Liver (tissue), 9 donors: ENCODE measurements around the gene INA. TPM values are rescaled to one million over a fixed set of nuclear protein-coding genes. Genes with fewer than 3 reads are reported as not detected.
A peak's percentile ranks its signal among the peaks of the same experiment; 100 is the strongest.

Experiments
- DNase-seq: peaks from one replicate; pipeline ENCODE4 v3.0.0-alpha.2; 2017; ENCODE audit warnings: low spot score
- H3K27ac ChIP-seq, 2 donors: one replicate each; pipeline ENCODE4 v1.7.0; 2013; ENCODE audit warnings: inconsistent platforms in 2 of 2, low read length in 2 of 2, control low read depth in 1 of 2, low read depth in 1 of 2, mild to moderate bottlenecking in 1 of 2
- H3K27me3 ChIP-seq, 4 donors: one replicate each; pipeline versions ENCODE4 v1.6.1 to v1.7.0; 2013; ENCODE audit warnings: low read length in 3 of 4, inconsistent platforms in 1 of 4, mild to moderate bottlenecking in 1 of 4, moderate library complexity in 1 of 4; ENCODE audit not compliant: control insufficient read depth in 4 of 4, insufficient read depth in 4 of 4
- H3K36me3 ChIP-seq, 4 donors: one replicate each; pipeline versions ENCODE4 v1.6.1 to v1.7.0; 2013; ENCODE audit warnings: low read length in 3 of 4, mild to moderate bottlenecking in 3 of 4, low read depth in 1 of 4, moderate library complexity in 1 of 4; ENCODE audit not compliant: control insufficient read depth in 4 of 4, insufficient read depth in 3 of 4
- H3K4me1 ChIP-seq, 4 donors: one replicate each; pipeline versions ENCODE4 v1.6.1 to v1.7.0; 2013; ENCODE audit warnings: low read length in 3 of 4, mild to moderate bottlenecking in 3 of 4, moderate library complexity in 1 of 4; ENCODE audit not compliant: control insufficient read depth in 4 of 4, insufficient read depth in 4 of 4
- H3K4me3 ChIP-seq, 3 donors: one replicate each; pipeline versions ENCODE4 v1.6.1 to v1.7.0; 2013; ENCODE audit warnings: low read length in 3 of 3, control low read depth in 1 of 3, low read depth in 1 of 3, mild to moderate bottlenecking in 1 of 3
- H3K9ac ChIP-seq, 2 donors: one replicate each; pipeline ENCODE4 v1.7.0; 2013; ENCODE audit warnings: low read length in 2 of 2, mild to moderate bottlenecking in 2 of 2, moderate library complexity in 2 of 2, control low read depth in 1 of 2, low read depth in 1 of 2
- H3K9me3 ChIP-seq, 4 donors: one replicate each; pipeline versions ENCODE4 v1.6.1 to v1.7.0; 2013; ENCODE audit warnings: low read length in 3 of 4; ENCODE audit not compliant: control insufficient read depth in 4 of 4
- ATF3 ChIP-seq: IDR thresholded peaks from 2 replicates; pipeline ENCODE4 v1.6.1; 2016; ENCODE audit warnings: antibody characterized with exemption
- CTCF ChIP-seq: fragments of 150-350 bp; IDR thresholded peaks from 2 replicates; pipeline ENCODE4 v1.5.1; 2017; ENCODE audit warnings: improper control_type of control experiment, low read depth, low read length; ENCODE audit not compliant: missing input control
- FOXA1 ChIP-seq: IDR thresholded peaks from 2 replicates; pipeline ENCODE4 v1.6.1; 2016; ENCODE audit warnings: antibody characterized with exemption
- FOXA2 ChIP-seq: IDR thresholded peaks from 2 replicates; pipeline ENCODE4 v1.6.1; 2016; ENCODE audit warnings: antibody characterized with exemption
- GABPA ChIP-seq, 2 donors: IDR thresholded peaks in 1 of 2; conservative IDR thresholded peaks in 1 of 2; 2 replicates each; pipeline ENCODE4 v1.6.1; 2016; ENCODE audit warnings: antibody characterized with exemption in 2 of 2, mild to moderate bottlenecking in 1 of 2, moderate library complexity in 1 of 2
- HNF4A ChIP-seq, 2 donors: conservative IDR thresholded peaks; 2 replicates each; pipeline ENCODE4 v1.6.1; 2016; ENCODE audit warnings: antibody characterized with exemption in 2 of 2, mild to moderate bottlenecking in 2 of 2
- HNF4G ChIP-seq: IDR thresholded peaks from 2 replicates; pipeline ENCODE4 v1.6.1; 2016; ENCODE audit warnings: antibody characterized with exemption
- JUND ChIP-seq, 2 donors: IDR thresholded peaks; 2 replicates each; pipeline ENCODE4 v1.6.1; 2016; ENCODE audit warnings: antibody characterized with exemption in 2 of 2
- MAX ChIP-seq: IDR thresholded peaks from 2 replicates; pipeline ENCODE4 v1.6.1; 2016; ENCODE audit warnings: antibody characterized with exemption
- NR2F2 ChIP-seq: IDR thresholded peaks from 2 replicates; pipeline ENCODE4 v1.6.1; 2016; ENCODE audit warnings: antibody characterized with exemption
- REST ChIP-seq: IDR thresholded peaks from 2 replicates; pipeline ENCODE4 v1.6.1; 2016; ENCODE audit warnings: antibody characterized with exemption, mild to moderate bottlenecking
- RXRA ChIP-seq, 2 donors: IDR thresholded peaks; 2 replicates each; pipeline ENCODE4 v1.6.1; 2017 to 2018; ENCODE audit warnings: antibody characterized with exemption in 2 of 2, mild to moderate bottlenecking in 1 of 2
- TAF1 ChIP-seq: conservative IDR thresholded peaks from 2 replicates; pipeline ENCODE4 v1.6.1; 2016; ENCODE audit warnings: antibody characterized with exemption, mild to moderate bottlenecking
- YY1 ChIP-seq: IDR thresholded peaks from 2 replicates; pipeline ENCODE4 v1.6.1; 2016; ENCODE audit warnings: antibody characterized with exemption, mild to moderate bottlenecking
- ZBTB33 ChIP-seq: IDR thresholded peaks from 2 replicates; pipeline ENCODE4 v1.6.1; 2016; ENCODE audit warnings: antibody characterized with exemption
- WGBS: extraction: QIAGEN DNeasy Blood & Tissue Kit; methylation state at CpG from one replicate; pipeline ENCODE4 v1.1.7; 2013; 5-methylcytosine and 5-hydroxymethylcytosine counted together
- polyA plus RNA-seq, 2 donors: library from polyadenylated mRNA; stranded (reverse) in 1 of 2; unstranded in 1 of 2; fragments of 200-250 nt in 1 of 2; fragments of >200 nt in 1 of 2; fragmentation: Nextera tagmentation in 1 of 2; extraction: Ambion mirVana in 1 of 2; gene quantifications; one replicate each; pipeline versions ENCODE4 v1.2.1 to v1.2.3, GENCODE V29; 2013 to 2015
- total RNA-seq, 2 donors: library from RNA; depleted of rRNA; stranded (reverse); fragments of >200 nt; gene quantifications; one replicate each; pipeline ENCODE4 v1.2.3, GENCODE V29; 2014
- donor health status: healthy.
- donor health status: healthy.
- donor health status: healthy.
- donor health status: healthy.
- donor health status: healthy.

INA gene
- total and polyA plus RNA-seq, 4 donors = not detected

- Histone ChIP-seq H3K36me3 (no peaks in the 10 kb centered on the region), H3K4me3 (no peak overlapping the region), H3K27me3 (peaks cover 0 to 2% (median 0%) of the 10 kb centered on the region in 4 donors), H3K9me3 (no peaks in the 10 kb centered on the region), H3K27ac (no peak overlapping the region), H3K4me1 (no peaks in the 10 kb centered on the region), H3K9ac (no peak overlapping the region)
- peak; percentile 100 for TF ChIP-seq REST
- TF ChIP-seq RXRA (IDR thresholded peaks at IDR 0.05) = no peak
- DNase-seq = peak; percentile 54
- 30% methylated on average over 11 of the region's 11 CpGs for WGBS
Observed at GRCh38 chr10:103265717-103266329, 11.1 kb upstream of the INA start.

GRCh38 chr10:103273041-103273441 is 3.9 kb upstream of the INA start:
- H3K4me1 ChIP-seq = peaks cover 5 to 11% (median 9%) of the 10 kb centered on the region in 4 donors
- no peak overlapping the region for H3K4me3 ChIP-seq
- DNase-seq = no peak
- WGBS = 75% methylated on average over 4 of the region's 4 CpGs
- H3K27ac ChIP-seq = no peak overlapping the region
- TF ChIP-seq FOXA2 (no peak), NR2F2 (no peak), JUND (IDR thresholded peaks at IDR 0.05) (no peak), GABPA (IDR thresholded peaks at IDR 0.05 in 1 of 2, conservative IDR thresholded peaks at IDR 0.05 in 1 of 2) (no peak), HNF4A (conservative IDR thresholded peaks at IDR 0.05) (no peak), RXRA (IDR thresholded peaks at IDR 0.05) (no peak), FOXA1 (no peak), HNF4G (no peak), ATF3 (no peak), MAX (no peak), REST (no peak), YY1 (no peak), ZBTB33 (no peak), CTCF (no peak), TAF1 (no peak)
- no peaks in the 10 kb centered on the region for H3K9me3 ChIP-seq
- peaks cover 2 to 10% (median 7%) of the 10 kb centered on the region in 4 donors for H3K27me3 ChIP-seq
- H3K36me3 ChIP-seq = no peaks in the 10 kb centered on the region
- H3K9ac ChIP-seq = no peak overlapping the region
